Peyer's patch (tissue), 4 donors: ENCODE data around the gene WWP2. TPM values are rescaled to one million over a fixed set of nuclear protein-coding genes. Genes with fewer than 3 reads are reported as not detected.

Source experiments
- DNase-seq, 3 donors: peaks; one replicate each; pipeline ENCODE4 v3.0.0-alpha.2; 2017 to 2019
- H3K27ac ChIP-seq, 4 donors: fragments of 200-600 bp; sonication (generic); one replicate each; pipeline ENCODE4 v1.5.1; 2016 to 2019
- H3K27me3 ChIP-seq, 2 donors: fragments of 200-600 bp; sonication (generic); one replicate each; pipeline ENCODE4 v1.5.1; 2019
- H3K36me3 ChIP-seq, 3 donors: fragments of 200-600 bp; sonication (generic); one replicate each; pipeline ENCODE4 v1.5.1; 2016 to 2019
- H3K4me1 ChIP-seq, 4 donors: fragments of 200-600 bp; sonication (generic); one replicate each; pipeline ENCODE4 v1.5.1; 2016 to 2019
- H3K4me3 ChIP-seq, 4 donors: fragments of 200-600 bp; sonication (generic); 1 replicate in 3 of 4; 2 replicates in 1 of 4; pipeline ENCODE4 v1.5.1; 2016 to 2019; ENCODE audit warnings: mild to moderate bottlenecking in 1 of 4
- H3K9me3 ChIP-seq, 4 donors: fragments of 200-600 bp; sonication (generic); one replicate each; pipeline ENCODE4 v1.5.1; 2016 to 2019; ENCODE audit warnings: mild to moderate bottlenecking in 1 of 4
- CTCF ChIP-seq, 6 experiments: fragments of 450-650 bp in 4 of 6; fragments of 200-600 bp in 2 of 6; sonication (generic) in 1 of 6; IDR thresholded peaks; one replicate each; pipeline ENCODE4 v1.5.1; 2017 to 2019; ENCODE audit warnings: antibody characterized with exemption in 6 of 6, mild to moderate bottlenecking in 3 of 6, moderate library complexity in 1 of 6
- POLR2A ChIP-seq, 2 donors: fragments of 450-650 bp; IDR thresholded peaks; one replicate each; pipeline ENCODE4 v1.5.1; 2017; ENCODE audit warnings: antibody characterized with exemption in 2 of 2, mild to moderate bottlenecking in 2 of 2, moderate library complexity in 2 of 2
- total RNA-seq, 4 donors: library from RNA; depleted of rRNA; stranded (reverse); fragments of >200 nt; gene quantifications; one replicate each; pipeline ENCODE4 v1.1.0, GENCODE V29; 2016

The WWP2 gene
- total RNA-seq, 4 donors from 2014 or later: 93.5 to 199 (median 111) TPM

DNA sequence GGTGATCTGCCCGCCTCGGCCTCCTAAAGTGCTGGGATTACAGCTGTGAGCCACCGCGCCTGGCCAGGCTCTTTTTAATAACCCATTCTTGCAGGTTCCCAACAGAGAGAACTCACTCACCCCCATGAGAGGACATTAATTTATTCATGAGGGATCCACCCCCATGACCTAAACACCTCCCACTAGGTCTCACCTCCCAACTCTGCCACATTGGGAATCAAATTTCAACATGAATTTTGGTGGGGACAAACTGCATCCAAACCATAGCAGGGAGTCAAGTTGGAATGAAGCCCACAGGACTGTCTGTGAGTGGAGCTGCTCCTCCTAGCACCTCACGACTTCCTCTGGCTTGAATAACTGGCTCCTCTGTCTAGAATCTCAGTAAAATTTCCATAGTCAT lies 85.5 kb downstream of the WWP2 start:
- Histone ChIP-seq H3K4me3 (no peak overlapping the region), H3K27me3 (no peaks in the 10 kb centered on the region), H3K4me1 (peaks cover 0 to 25% (median 0%) of the 10 kb centered on the region in 4 donors), H3K9me3 (no peaks in the 10 kb centered on the region), H3K27ac (peak overlapping the region in 1 of 4 donors; percentile 34), H3K36me3 (peaks cover 0 to 21% (median 0%) of the 10 kb centered on the region in 3 donors)
- no peak for DNase-seq
- TF ChIP-seq POLR2A (IDR thresholded peaks at IDR 0.05): no peak
- no peak for TF ChIP-seq CTCF (IDR thresholded peaks at IDR 0.05)

- TF ChIP-seq CTCF (IDR thresholded peaks at IDR 0.05): no peak
- Histone ChIP-seq H3K27ac (peak overlapping the region in 2 of 4 donors; percentile 20 to 76), H3K9me3 (no peaks in the 10 kb centered on the region), H3K4me1 (peaks cover 0 to 26% (median 0%) of the 10 kb centered on the region in 4 donors), H3K36me3 (peaks cover 0 to 17% (median 0%) of the 10 kb centered on the region in 3 donors), H3K27me3 (no peaks in the 10 kb centered on the region), H3K4me3 (no peak overlapping the region)
- peak; percentile 18 to 72 (median 66) for DNase-seq
Measured at GRCh38 chr16:69848637-69849545, 86.8 kb downstream of the WWP2 start.

DNA sequence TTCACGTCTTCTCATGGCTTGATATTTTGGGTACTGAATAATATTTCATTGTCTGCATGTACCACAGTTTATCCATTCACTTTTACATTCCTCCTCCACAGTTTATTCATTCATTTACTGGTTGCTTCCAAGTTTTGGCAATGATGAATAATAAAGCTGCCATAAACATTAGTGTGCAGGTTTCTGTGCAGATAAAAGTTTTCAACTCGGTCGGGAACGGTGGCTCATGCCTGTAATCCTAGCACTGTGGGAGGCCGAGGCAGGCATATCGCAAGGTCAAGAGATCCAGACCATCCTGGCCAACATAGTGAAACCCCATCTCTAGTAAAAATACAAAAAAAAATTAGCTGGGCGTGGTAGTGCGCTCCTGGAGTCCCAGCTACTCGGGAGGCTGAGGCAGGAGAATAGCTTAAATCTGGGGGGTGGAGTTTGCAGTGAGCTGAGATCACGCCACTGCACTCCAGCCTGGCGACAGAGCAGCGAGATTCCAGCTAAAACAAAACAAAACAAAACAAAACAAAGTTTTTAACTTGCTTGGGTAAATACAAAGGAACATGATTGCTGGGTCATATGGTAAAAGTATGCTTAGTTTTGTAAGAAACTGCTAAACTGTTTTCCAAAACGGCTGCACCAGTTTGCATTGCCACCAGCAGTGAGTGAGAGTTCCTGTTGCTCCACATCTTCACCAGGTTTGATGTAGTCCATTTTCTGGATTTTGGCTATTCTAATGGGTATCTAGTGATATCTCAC lies 89.5 kb downstream of the WWP2 start:
- Histone ChIP-seq H3K27me3 (no peaks in the 10 kb centered on the region), H3K4me1 (peaks cover 0 to 26% (median 0%) of the 10 kb centered on the region in 4 donors), H3K36me3 (peaks cover 0 to 17% (median 0%) of the 10 kb centered on the region in 3 donors), H3K4me3 (no peak overlapping the region), H3K9me3 (no peaks in the 10 kb centered on the region), H3K27ac (no peak overlapping the region)
- DNase-seq: no peak
- TF ChIP-seq POLR2A (IDR thresholded peaks at IDR 0.05) (no peak), CTCF (IDR thresholded peaks at IDR 0.05) (no peak)

- DNase-seq: no peak
- no peak overlapping the region for H3K4me3 ChIP-seq
Measured at GRCh38 chr16:69852815-69853214, 90.7 kb downstream of the WWP2 start.

More at GRCh38 chr16:69852815-69853214, 90.7 kb downstream of the WWP2 start:
- Histone ChIP-seq H3K36me3 (peaks cover 0 to 17% (median 0%) of the 10 kb centered on the region in 3 donors), H3K9me3 (no peaks in the 10 kb centered on the region), H3K27ac (no peak overlapping the region), H3K27me3 (no peaks in the 10 kb centered on the region), H3K4me1 (peaks cover 0 to 24% (median 0%) of the 10 kb centered on the region in 4 donors)
- TF ChIP-seq POLR2A (IDR thresholded peaks at IDR 0.05): no peak
- no peak for TF ChIP-seq CTCF (IDR thresholded peaks at IDR 0.05)
